Measurements from ENCODE around the gene HMBS. TPM values are rescaled to one million over a fixed set of nuclear protein-coding genes. Genes with fewer than 3 reads are reported as not detected.

HMBS gene
- total and polyA plus RNA-seq, 2 of the 8 experiments (the other 6 are each of a cell fraction or from before 2014, with no cell fraction given), result 69.3 to 109 TPM

DNA sequence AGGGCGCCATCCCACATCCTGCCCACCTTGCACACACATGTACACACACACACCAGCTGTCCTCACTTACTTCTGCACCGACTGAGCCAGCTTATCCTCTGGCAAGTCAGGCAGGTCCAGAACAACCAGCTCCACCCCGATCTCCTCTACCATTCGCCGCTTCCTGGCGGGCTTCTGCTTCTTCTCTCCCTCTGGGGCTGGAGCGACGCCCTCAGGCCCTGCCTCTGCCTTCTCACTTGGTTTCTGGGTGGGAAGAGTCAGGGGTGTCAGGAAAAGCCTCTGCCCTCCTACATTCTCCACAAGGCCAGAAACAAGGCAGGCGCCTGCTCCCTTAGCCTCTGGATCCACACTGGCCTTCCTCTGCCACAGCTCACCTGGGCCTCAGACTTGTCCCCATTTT lies 36.0 kb upstream of the HMBS start:
- FAIRE-seq, result no peak
- Histone ChIP-seq H2BK12ac (ENCODE audit: low read depth, low read length) (no peak overlapping the region), H2BK15ac (ENCODE audit: low read length) (no peak overlapping the region), H3K79me1 (ENCODE audit: low read depth, low read length) (0 out of 2 replicates have a peak, but pooled peaks cover 5% of the 10 kb centered on the region), H4K91ac (replicated peaks; ENCODE audit: insufficient read length, low read length) (no peak overlapping the region), H3K9ac (replicated peaks in 1 of 4; ENCODE audit: extremely low read depth in 1 of 4, low read depth in 3 of 4, low read length in 3 of 4) (no peak overlapping the region), H2AK5ac (ENCODE audit: low read depth, low read length) (no peak overlapping the region), H2AFZ (ENCODE audit: low read length) (no peak overlapping the region), H3K23ac (ENCODE audit: insufficient read length) (no peak overlapping the region), H3K18ac (ENCODE audit: extremely low read depth, low read length) (no peak overlapping the region), H3K9me3 (ENCODE audit: insufficient read depth in 2 of 2, low read depth in 1 of 2, low read length in 1 of 2) (no peaks in the 10 kb centered on the region), H4K5ac (ENCODE audit: insufficient read length, low read depth, low read length) (no peak overlapping the region), H3K27me3 (replicated peaks in 1 of 4; ENCODE audit: control insufficient read depth in 3 of 4, extremely low read depth in 1 of 4, insufficient read depth in 3 of 4, low read length in 3 of 4) (no peaks in the 10 kb centered on the region), H3K27ac (ENCODE audit: low read depth, low read length) (no peak overlapping the region), H3K14ac (ENCODE audit: insufficient read length) (no peak overlapping the region), H2BK20ac (ENCODE audit: low read length) (no peak overlapping the region), H4K20me1 (replicated peaks in 1 of 2; ENCODE audit: control insufficient read depth in 1 of 2, insufficient read depth in 2 of 2, low read length in 2 of 2) (peaks cover 3 to 27% of the 10 kb centered on the region in 2 experiments), H2BK5ac (ENCODE audit: low read depth, low read length) (no peak overlapping the region), H3K23me2 (ENCODE audit: low read depth, low read length) (no peaks in the 10 kb centered on the region; the same call in 1 of the 2 replicates), H3K79me2 (ENCODE audit: control insufficient read depth in 1 of 2, insufficient read depth in 2 of 2, low read length in 2 of 2) (no peaks in the 10 kb centered on the region), H3K4ac (replicated peaks; ENCODE audit: insufficient read length, low read depth, low read length) (no peak overlapping the region), H3K4me1 (replicated peaks in 1 of 4; ENCODE audit: control insufficient read depth in 3 of 4, insufficient read depth in 4 of 4, low read length in 3 of 4) (peaks cover 0 to 3% (median 0%) of the 10 kb centered on the region in 4 experiments; a peak in 1 of 7 replicates), H3K4me3 (ENCODE audit: extremely low read depth in 1 of 4, insufficient read depth in 2 of 4, low read depth in 3 of 4, low read length in 4 of 4) (no peak overlapping the region), H3K56ac (replicated peaks; ENCODE audit: insufficient read length, low read depth, low read length) (no peak overlapping the region), H3K4me2 (ENCODE audit: insufficient read depth in 1 of 2, low read depth in 2 of 2, low read length in 2 of 2) (no peak overlapping the region), H4K8ac (ENCODE audit: extremely low read depth, insufficient read depth, low read length) (no peak overlapping the region), H2BK120ac (replicated peaks; ENCODE audit: low read depth, low read length) (no peak overlapping the region), H3K36me3 (ENCODE audit: control insufficient read depth in 2 of 4, insufficient read depth in 4 of 4, low read length in 3 of 4) (peaks cover 53 to 81% (median 76%) of the 10 kb centered on the region in 4 experiments)
- 87% methylated on average over 9 of the region's 9 CpGs; no CpG with 5 or more reads in 1 of the 2 experiments for WGBS, 2 experiments (ENCODE audit: extremely low coverage in 1 of 2, insufficient coverage in 1 of 2, insufficient read length in 1 of 2, insufficient replicate concordance in 2 of 2, low coverage in 1 of 2, low lambda C conversion rate in 2 of 2, missing lambda C conversion rate in 1 of 2)
- DNase-seq (ENCODE audit: low read depth in 1 of 2, low spot score in 2 of 2), result no peak
- TF ChIP-seq, protein P1, sequence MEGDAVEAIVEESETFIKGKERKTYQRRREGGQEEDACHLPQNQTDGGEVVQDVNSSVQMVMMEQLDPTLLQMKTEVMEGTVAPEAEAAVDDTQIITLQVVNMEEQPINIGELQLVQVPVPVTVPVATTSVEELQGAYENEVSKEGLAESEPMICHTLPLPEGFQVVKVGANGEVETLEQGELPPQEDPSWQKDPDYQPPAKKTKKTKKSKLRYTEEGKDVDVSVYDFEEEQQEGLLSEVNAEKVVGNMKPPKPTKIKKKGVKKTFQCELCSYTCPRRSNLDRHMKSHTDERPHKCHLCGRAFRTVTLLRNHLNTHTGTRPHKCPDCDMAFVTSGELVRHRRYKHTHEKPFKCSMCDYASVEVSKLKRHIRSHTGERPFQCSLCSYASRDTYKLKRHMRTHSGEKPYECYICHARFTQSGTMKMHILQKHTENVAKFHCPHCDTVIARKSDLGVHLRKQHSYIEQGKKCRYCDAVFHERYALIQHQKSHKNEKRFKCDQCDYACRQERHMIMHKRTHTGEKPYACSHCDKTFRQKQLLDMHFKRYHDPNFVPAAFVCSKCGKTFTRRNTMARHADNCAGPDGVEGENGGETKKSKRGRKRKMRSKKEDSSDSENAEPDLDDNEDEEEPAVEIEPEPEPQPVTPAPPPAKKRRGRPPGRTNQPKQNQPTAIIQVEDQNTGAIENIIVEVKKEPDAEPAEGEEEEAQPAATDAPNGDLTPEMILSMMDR (IDR thresholded peaks at IDR 0.05; ENCODE audit: control extremely low read depth in 1 of 3, insufficient read depth in 1 of 3, low read depth in 1 of 3, low read length in 3 of 3), result no peak
- TF ChIP-seq BCL11A (IDR thresholded peaks at IDR 0.05; ENCODE audit: low read depth in 2 of 2, low read length in 2 of 2) (no peak), GABPA (IDR thresholded peaks at IDR 0.05; ENCODE audit: borderline replicate concordance, insufficient read depth, low read length) (no peak), RFX5 (IDR thresholded peaks at IDR 0.05; ENCODE audit: borderline replicate concordance, low read depth, low read length) (no peak), PHF8 (conservative IDR thresholded peaks at IDR 0.05; ENCODE audit: low read depth, low read length) (no peak)
- ChIA-PET CTCF (ENCODE audit: partially characterized antibody) (interaction anchor here (0.6 to 1.4 kb wide), 6 partner anchors 14 to 1570 kb away, joined by 3 read pairs; no protein-coding TSS in a partner anchor), POLR2A (ENCODE audit: partially characterized antibody) (interaction anchor here (0.6 to 2.2 kb wide), 8 partner anchors 8 to 51 kb away, joined by 3 to 10 read pairs (median 4); partner anchors contain the start of genes HYOU1, RPS25 and TRAPPC4)
